ENCODE data around the gene GAK. TPM values are rescaled to one million over a fixed set of nuclear protein-coding genes. Genes with fewer than 3 reads are reported as not detected.

Gene GAK
- total RNA-seq, 1 donor from 2014 or later = 86.9 TPM

DNA sequence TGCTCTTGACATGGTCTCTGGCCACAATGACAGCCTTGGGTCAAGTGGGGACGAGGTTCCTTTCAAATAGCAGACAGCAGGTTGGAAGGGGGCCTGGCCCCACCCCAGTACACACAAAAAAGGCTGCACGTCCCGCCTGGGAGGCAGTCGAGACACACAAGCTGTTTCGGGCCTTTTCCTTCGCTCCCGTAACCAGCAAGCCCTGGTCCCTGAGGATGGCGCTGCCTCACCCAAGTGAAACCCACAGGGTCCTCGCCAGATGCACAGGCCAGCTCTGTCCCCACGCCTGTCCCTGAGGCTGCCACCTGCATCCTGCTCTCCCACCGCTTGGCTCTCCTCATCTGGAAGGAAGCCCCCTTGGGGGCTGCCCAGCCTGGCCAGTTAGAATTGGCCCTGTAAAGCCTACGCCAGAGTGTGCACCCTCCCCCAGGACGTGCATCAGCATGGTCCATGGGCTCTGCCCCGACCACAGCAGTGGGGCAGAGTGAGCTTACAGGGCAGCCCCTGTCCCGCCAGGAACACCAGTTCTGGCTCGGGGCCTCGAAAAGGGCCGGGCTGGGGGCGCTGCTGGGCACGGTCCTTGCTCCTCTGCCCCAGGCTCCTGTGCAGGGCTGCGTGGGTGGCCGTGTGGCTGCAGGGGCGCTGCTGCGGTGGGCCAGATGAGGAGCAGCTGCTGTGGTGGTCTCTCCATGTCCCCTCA is 108.2 kb downstream of the GAK start:
- peaks cover 17% of the 10 kb centered on the region for H4K20me1 ChIP-seq (ENCODE audit: insufficient read depth, low read length)
- H3K4me2 ChIP-seq (ENCODE audit: low read length) = no peak overlapping the region
- H3K36me3 ChIP-seq (ENCODE audit: insufficient read depth, low read length) = no peaks in the 10 kb centered on the region
- no peak overlapping the region for H3K27ac ChIP-seq (ENCODE audit: low read depth, low read length)
- DNase-seq (ENCODE audit: low read depth) (no peak), FAIRE-seq (no peak)
- H2AFZ ChIP-seq (ENCODE audit: low read depth, low read length) = no peak overlapping the region
- H3K79me2 ChIP-seq (ENCODE audit: insufficient read depth, low read length) = no peaks in the 10 kb centered on the region
- H3K4me3 ChIP-seq (ENCODE audit: insufficient read depth, low read depth, low read length) = no peak overlapping the region
- no peaks in the 10 kb centered on the region for H3K4me1 ChIP-seq (ENCODE audit: insufficient read depth, low read length)
- peaks cover 66% of the 10 kb centered on the region for H3K27me3 Mint-ChIP-seq (ENCODE audit: low read depth, unreplicated experiment)
- H3K4me3 Mint-ChIP-seq (ENCODE audit: unreplicated experiment) = no peak overlapping the region
- TF ChIP-seq EZH2 (IDR thresholded peaks at IDR 0.05; ENCODE audit: insufficient read depth, low read length) (no peak), CTCF (IDR thresholded peaks at IDR 0.05; ENCODE audit: insufficient read depth, low read depth, low read length) (no peak)
- no peak overlapping the region for H3K27ac Mint-ChIP-seq (ENCODE audit: unreplicated experiment)
- peaks cover 41% of the 10 kb centered on the region for H3K27me3 ChIP-seq (ENCODE audit: insufficient read depth, low read length)
- peaks cover 2% of the 10 kb centered on the region for H3K4me1 Mint-ChIP-seq (ENCODE audit: low read depth, unreplicated experiment)
- H3K9me3 Mint-ChIP-seq (ENCODE audit: unreplicated experiment) = peaks cover 6% of the 10 kb centered on the region
- H3K36me3 Mint-ChIP-seq (ENCODE audit: low read depth, unreplicated experiment) = no peaks in the 10 kb centered on the region
- no peak overlapping the region for H3K9ac ChIP-seq (ENCODE audit: low read length)
- peaks cover 4% of the 10 kb centered on the region for H3K9me3 ChIP-seq (ENCODE audit: insufficient read depth, low read depth, low read length)

- H3K36me3 Mint-ChIP-seq (ENCODE audit: low read depth, unreplicated experiment) = no peaks in the 10 kb centered on the region
- H3K4me1 Mint-ChIP-seq (ENCODE audit: low read depth, unreplicated experiment) = peaks cover 2% of the 10 kb centered on the region
- no peak for DNase-seq (ENCODE audit: low read depth)
- Histone ChIP-seq H3K36me3 (ENCODE audit: insufficient read depth, low read length) (no peaks in the 10 kb centered on the region), H4K20me1 (ENCODE audit: insufficient read depth, low read length) (peaks cover 15% of the 10 kb centered on the region), H3K9me3 (ENCODE audit: insufficient read depth, low read depth, low read length) (peaks cover 4% of the 10 kb centered on the region), H3K27ac (ENCODE audit: low read depth, low read length) (no peak overlapping the region), H3K27me3 (ENCODE audit: insufficient read depth, low read length) (peaks cover 39% of the 10 kb centered on the region), H3K4me1 (ENCODE audit: insufficient read depth, low read length) (no peaks in the 10 kb centered on the region), H3K4me2 (ENCODE audit: low read length) (no peak overlapping the region), H3K79me2 (ENCODE audit: insufficient read depth, low read length) (no peaks in the 10 kb centered on the region), H3K4me3 (ENCODE audit: insufficient read depth, low read depth, low read length) (no peak overlapping the region), H2AFZ (ENCODE audit: low read depth, low read length) (no peak overlapping the region), H3K9ac (ENCODE audit: low read length) (no peak overlapping the region)
- TF ChIP-seq CTCF (IDR thresholded peaks at IDR 0.05; ENCODE audit: insufficient read depth, low read depth, low read length) = no peak
- no peak for TF ChIP-seq EZH2 (IDR thresholded peaks at IDR 0.05; ENCODE audit: insufficient read depth, low read length)
- H3K27ac Mint-ChIP-seq (ENCODE audit: unreplicated experiment) = no peak overlapping the region
- no peak for FAIRE-seq
- H3K4me3 Mint-ChIP-seq (ENCODE audit: unreplicated experiment) = no peak overlapping the region
- H3K27me3 Mint-ChIP-seq (ENCODE audit: low read depth, unreplicated experiment) = peaks cover 66% of the 10 kb centered on the region
- H3K9me3 Mint-ChIP-seq (ENCODE audit: unreplicated experiment) = peaks cover 6% of the 10 kb centered on the region
Measured at GRCh38 chr4:823176-823760, 108.8 kb downstream of the GAK start.

Data from astrocyte (in vitro differentiated cells and primary cell).